Measurements from ENCODE around the gene TBL3. TPM values are rescaled to one million over a fixed set of nuclear protein-coding genes. Genes with fewer than 3 reads are reported as not detected.
A peak's percentile ranks its signal among the peaks of the same experiment; 100 is the strongest.

The TBL3 gene
- total and polyA plus RNA-seq, 9 of the 15 experiments (the other 6 are each of a cell fraction or from before 2014, with no cell fraction given), result 0.97 to 117 (median 24.5) TPM

DNA sequence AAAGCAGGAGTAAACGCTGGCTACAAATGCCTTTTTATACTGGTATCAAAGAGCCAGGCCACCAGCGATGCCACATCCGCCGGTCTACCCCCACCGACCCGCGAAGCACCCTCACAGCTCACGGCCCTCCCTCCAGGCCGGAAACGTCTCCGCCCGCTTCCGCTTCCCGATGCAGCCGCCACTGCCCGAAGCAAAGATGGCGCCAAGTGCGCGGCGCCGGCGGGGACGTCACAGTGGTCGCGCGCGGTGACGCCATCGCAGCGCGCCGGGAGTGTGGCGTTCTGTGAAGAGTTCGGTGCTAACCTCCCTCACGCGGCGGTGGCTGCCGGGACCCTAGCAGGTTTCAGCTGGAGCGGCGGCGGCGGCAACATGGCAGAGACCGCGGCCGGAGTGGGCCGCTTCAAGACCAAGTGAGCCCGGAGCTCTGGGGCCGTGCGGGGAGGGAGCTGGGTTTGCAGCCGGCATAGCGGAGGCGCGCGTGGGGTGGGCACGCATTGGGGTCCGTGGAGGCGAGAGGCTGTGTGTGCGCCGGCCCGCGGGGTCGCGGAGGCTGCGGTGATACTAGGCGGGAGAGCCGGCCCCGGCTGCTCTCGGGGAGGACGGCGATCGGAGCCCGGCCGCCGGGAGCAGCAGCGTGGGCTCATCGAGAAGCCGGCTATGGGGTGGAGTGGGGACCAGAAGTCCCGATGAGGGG is at the start of gene TBL3 (continued):
- TF ChIP-seq, protein P1, sequence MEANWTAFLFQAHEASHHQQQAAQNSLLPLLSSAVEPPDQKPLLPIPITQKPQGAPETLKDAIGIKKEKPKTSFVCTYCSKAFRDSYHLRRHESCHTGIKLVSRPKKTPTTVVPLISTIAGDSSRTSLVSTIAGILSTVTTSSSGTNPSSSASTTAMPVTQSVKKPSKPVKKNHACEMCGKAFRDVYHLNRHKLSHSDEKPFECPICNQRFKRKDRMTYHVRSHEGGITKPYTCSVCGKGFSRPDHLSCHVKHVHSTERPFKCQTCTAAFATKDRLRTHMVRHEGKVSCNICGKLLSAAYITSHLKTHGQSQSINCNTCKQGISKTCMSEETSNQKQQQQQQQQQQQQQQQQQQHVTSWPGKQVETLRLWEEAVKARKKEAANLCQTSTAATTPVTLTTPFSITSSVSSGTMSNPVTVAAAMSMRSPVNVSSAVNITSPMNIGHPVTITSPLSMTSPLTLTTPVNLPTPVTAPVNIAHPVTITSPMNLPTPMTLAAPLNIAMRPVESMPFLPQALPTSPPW (CRISPR knock-in tag; IDR thresholded peaks at IDR 0.05), result peak; percentile 79
- TF ChIP-seq, protein P2, sequence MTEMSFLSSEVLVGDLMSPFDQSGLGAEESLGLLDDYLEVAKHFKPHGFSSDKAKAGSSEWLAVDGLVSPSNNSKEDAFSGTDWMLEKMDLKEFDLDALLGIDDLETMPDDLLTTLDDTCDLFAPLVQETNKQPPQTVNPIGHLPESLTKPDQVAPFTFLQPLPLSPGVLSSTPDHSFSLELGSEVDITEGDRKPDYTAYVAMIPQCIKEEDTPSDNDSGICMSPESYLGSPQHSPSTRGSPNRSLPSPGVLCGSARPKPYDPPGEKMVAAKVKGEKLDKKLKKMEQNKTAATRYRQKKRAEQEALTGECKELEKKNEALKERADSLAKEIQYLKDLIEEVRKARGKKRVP (CRISPR knock-in tag; IDR thresholded peaks at IDR 0.05), result no peak
- TF ChIP-seq, protein P3, sequence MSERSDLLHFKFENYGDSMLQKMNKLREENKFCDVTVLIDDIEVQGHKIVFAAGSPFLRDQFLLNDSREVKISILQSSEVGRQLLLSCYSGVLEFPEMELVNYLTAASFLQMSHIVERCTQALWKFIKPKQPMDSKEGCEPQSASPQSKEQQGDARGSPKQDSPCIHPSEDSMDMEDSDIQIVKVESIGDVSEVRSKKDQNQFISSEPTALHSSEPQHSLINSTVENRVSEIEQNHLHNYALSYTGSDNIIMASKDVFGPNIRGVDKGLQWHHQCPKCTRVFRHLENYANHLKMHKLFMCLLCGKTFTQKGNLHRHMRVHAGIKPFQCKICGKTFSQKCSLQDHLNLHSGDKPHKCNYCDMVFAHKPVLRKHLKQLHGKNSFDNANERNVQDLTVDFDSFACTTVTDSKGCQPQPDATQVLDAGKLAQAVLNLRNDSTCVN (CRISPR knock-in tag; IDR thresholded peaks at IDR 0.05), result no peak
- TF ChIP-seq RBM39 (optimal IDR thresholded peaks at IDR 0.05; ENCODE audit: low read depth, low read length), result no peak
- no peak for TF ChIP-seq STAG1 (CRISPR knock-in tag; IDR thresholded peaks at IDR 0.05; ENCODE audit: borderline replicate concordance)
- TF ChIP-seq CSDE1 (IDR thresholded peaks at IDR 0.05), result peak in 1 of 2 experiments; percentile 98; a peak in 2 of 4 replicates
- peak; percentile 36; the same call in 1 of the 2 replicates for TF ChIP-seq CHD2 (IDR thresholded peaks at IDR 0.05; ENCODE audit: low read depth, low read length)
- TF ChIP-seq ZFP1 (CRISPR knock-in tag; IDR thresholded peaks at IDR 0.05), result no peak; the same call in 1 of the 2 replicates
- no peak for TF ChIP-seq ZNF121 (CRISPR knock-in tag; conservative IDR thresholded peaks at IDR 0.05)
- TF ChIP-seq ZFP36 (IDR thresholded peaks at IDR 0.05; ENCODE audit: low read depth, low read length, partially characterized antibody), result no peak
- no peak for TF ChIP-seq ARID2 (IDR thresholded peaks at IDR 0.05)
- no peak for TF ChIP-seq ZBTB1 (CRISPR knock-in tag; IDR thresholded peaks at IDR 0.05; ENCODE audit: borderline replicate concordance, low read depth)
- peak; percentile 93 to 94 for TF ChIP-seq SIX5 (IDR thresholded peaks at IDR 0.05; ENCODE audit: borderline replicate concordance in 1 of 2, insufficient read depth in 1 of 2, low read depth in 1 of 2, low read length in 2 of 2)
- TF ChIP-seq ZNF282 (CRISPR knock-in tag; IDR thresholded peaks at IDR 0.05), result peak; percentile 62; the same call in 1 of the 2 replicates
- peak; percentile 83 for TF ChIP-seq NEUROD1 (IDR thresholded peaks at IDR 0.05; ENCODE audit: borderline replicate concordance, low read depth, low read length, partially characterized antibody)
- TF ChIP-seq, protein P4, sequence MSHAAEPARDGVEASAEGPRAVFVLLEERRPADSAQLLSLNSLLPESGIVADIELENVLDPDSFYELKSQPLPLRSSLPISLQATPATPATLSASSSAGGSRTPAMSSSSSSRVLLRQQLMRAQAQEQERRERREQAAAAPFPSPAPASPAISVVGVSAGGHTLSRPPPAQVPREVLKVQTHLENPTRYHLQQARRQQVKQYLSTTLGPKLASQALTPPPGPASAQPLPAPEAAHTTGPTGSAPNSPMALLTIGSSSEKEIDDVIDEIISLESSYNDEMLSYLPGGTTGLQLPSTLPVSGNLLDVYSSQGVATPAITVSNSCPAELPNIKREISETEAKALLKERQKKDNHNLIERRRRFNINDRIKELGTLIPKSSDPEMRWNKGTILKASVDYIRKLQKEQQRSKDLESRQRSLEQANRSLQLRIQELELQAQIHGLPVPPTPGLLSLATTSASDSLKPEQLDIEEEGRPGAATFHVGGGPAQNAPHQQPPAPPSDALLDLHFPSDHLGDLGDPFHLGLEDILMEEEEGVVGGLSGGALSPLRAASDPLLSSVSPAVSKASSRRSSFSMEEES (CRISPR knock-in tag; IDR thresholded peaks at IDR 0.05), result no peak
- TF ChIP-seq, protein P5, sequence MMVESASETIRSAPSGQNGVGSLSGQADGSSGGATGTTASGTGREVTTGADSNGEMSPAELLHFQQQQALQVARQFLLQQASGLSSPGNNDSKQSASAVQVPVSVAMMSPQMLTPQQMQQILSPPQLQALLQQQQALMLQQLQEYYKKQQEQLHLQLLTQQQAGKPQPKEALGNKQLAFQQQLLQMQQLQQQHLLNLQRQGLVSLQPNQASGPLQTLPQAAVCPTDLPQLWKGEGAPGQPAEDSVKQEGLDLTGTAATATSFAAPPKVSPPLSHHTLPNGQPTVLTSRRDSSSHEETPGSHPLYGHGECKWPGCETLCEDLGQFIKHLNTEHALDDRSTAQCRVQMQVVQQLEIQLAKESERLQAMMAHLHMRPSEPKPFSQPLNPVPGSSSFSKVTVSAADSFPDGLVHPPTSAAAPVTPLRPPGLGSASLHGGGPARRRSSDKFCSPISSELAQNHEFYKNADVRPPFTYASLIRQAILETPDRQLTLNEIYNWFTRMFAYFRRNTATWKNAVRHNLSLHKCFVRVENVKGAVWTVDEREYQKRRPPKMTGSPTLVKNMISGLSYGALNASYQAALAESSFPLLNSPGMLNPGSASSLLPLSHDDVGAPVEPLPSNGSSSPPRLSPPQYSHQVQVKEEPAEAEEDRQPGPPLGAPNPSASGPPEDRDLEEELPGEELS (CRISPR knock-in tag; IDR thresholded peaks at IDR 0.05; ENCODE audit: borderline replicate concordance), result no peak; the same call in 1 of the 2 replicates
- no peak for TF ChIP-seq TCF7L2 (IDR thresholded peaks at IDR 0.05; ENCODE audit: low read depth, low read length)
- TF ChIP-seq ZNF583 (CRISPR knock-in tag; IDR thresholded peaks at IDR 0.05), result peak; percentile 41; the same call in 1 of the 2 replicates
- no peak for TF ChIP-seq TBP (optimal IDR thresholded peaks at IDR 0.05; ENCODE audit: low read depth, low read length)
- TF ChIP-seq MEF2A (IDR thresholded peaks at IDR 0.05; ENCODE audit: control insufficient read depth, low read depth, low read length), result no peak
